GM10266 (cell line): ENCODE measurements around the gene CUL4A.

ENCODE experiments used
- DNase-seq: peaks from one replicate; pipeline ENCODE4 v3.0.0; 2012; ENCODE audit errors: extremely low spot score
- TF ChIP-seq, protein P1 (sequence below): IDR thresholded peaks from 2 replicates; pipeline ENCODE4 v1.5.1; 2012; ENCODE audit warnings: mild to moderate bottlenecking, low read depth; ENCODE audit not compliant: control insufficient read depth, insufficient read depth; ENCODE audit errors: missing control alignments

Gene CUL4A

DNA sequence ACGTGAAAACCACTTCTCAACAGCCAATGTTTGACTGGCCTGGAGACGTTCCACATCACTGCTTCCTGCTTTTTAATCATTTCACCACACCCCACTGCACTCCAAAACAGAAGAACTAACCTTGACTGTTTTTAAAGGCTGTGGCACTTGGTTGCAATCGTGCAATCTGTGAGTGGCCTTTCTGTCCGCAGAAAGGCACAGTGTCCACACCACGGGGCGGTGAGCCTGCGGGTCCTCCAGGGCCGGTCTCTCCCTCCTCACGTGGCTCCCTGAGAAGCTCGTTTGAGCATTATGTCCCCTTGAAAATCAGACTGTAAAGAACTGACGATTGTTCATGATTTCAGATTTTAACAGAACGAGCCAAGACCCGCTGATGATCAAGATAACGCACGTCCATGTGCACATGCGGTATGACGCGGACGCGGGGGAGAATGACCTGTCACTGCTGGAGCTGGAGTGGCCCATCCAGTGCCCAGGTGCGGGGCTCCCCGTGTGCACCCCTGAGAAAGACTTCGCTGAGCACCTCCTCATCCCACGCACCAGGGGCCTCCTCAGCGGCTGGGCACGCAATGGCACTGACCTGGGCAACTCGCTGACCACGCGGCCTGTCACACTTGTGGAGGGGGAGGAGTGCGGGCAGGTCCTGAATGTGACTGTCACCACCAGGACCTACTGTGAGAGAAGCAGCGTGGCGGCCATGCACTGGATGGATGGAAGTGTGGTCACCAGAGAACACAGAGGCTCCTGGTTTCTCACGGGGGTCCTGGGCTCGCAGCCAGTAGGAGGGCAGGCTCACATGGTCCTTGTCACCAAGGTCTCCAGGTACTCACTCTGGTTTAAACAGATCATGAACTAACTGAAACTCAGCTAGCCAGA, 37.9 kb upstream of the CUL4A start:
- no peak for DNase-seq
- TF ChIP-seq, protein P1, sequence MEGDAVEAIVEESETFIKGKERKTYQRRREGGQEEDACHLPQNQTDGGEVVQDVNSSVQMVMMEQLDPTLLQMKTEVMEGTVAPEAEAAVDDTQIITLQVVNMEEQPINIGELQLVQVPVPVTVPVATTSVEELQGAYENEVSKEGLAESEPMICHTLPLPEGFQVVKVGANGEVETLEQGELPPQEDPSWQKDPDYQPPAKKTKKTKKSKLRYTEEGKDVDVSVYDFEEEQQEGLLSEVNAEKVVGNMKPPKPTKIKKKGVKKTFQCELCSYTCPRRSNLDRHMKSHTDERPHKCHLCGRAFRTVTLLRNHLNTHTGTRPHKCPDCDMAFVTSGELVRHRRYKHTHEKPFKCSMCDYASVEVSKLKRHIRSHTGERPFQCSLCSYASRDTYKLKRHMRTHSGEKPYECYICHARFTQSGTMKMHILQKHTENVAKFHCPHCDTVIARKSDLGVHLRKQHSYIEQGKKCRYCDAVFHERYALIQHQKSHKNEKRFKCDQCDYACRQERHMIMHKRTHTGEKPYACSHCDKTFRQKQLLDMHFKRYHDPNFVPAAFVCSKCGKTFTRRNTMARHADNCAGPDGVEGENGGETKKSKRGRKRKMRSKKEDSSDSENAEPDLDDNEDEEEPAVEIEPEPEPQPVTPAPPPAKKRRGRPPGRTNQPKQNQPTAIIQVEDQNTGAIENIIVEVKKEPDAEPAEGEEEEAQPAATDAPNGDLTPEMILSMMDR: no peak

DNA sequence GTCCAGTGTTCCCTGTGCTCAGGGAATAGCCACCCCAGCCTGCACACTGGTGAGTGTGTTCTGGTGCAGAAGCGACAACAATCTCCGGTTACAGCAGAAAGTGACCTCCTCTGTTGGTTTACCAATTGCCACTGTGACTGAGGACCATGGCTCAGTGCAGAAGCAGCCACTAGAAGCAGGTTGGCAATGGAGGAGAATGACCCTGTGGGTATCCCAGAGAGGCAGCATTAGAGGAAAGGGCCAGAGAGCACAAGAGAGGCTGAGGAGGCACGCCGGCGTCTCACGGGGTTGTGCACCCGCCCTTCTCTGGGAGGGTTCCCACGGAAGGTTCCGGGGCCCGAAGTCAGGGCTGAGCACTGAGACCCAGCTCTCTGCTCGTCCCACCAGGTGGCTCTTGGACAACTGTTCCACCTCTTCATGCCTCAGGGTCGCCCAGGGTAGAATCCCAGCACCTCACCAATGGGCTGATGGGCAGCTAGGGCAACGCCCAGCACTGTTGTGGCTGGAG, 36.9 kb upstream of the CUL4A start:
- DNase-seq: no peak
- TF ChIP-seq, protein P1: no peak

DNA sequence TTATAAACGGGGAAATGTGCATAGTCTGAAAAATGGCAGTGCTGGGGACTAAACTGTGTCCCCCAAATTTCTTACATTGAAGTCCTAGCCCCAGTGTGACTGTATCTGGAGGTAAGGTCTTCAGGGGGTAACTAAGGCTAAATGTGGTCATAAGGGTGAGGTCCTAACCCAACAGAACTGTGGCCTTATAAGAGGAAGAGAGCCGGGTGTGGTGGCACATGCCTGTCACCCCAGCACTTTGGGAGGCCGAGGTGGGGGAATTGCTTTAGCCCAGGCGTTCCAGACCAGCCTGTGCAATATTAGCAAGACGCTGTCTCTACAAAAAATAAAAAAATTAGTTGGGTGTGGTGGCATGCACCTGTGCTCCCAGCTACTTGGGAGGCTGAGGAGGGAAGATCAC, 33.1 kb upstream of the CUL4A start:
- DNase-seq: no peak
- TF ChIP-seq, protein P1: no peak

DNA sequence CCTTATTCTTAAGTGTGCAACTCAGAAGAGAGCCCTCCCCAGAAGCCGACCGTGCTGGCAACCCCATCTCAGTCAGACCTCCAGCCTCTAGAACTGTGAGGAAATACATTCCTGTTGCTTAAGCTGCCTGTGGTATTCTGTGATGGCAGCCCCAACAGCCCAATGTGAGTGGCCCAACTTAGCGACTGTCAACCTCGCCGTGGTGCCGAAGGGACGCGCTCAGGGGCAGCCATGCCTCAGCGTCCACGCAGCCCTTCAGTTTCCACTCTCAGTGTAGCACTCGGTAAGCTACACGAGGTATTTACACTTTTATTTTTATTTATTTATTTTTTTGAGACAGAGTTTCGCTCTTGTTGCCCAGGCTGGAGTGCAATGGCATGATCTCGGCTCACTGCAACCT, 32.6 kb upstream of the CUL4A start:
- DNase-seq: no peak
- TF ChIP-seq, protein P1: no peak

DNA sequence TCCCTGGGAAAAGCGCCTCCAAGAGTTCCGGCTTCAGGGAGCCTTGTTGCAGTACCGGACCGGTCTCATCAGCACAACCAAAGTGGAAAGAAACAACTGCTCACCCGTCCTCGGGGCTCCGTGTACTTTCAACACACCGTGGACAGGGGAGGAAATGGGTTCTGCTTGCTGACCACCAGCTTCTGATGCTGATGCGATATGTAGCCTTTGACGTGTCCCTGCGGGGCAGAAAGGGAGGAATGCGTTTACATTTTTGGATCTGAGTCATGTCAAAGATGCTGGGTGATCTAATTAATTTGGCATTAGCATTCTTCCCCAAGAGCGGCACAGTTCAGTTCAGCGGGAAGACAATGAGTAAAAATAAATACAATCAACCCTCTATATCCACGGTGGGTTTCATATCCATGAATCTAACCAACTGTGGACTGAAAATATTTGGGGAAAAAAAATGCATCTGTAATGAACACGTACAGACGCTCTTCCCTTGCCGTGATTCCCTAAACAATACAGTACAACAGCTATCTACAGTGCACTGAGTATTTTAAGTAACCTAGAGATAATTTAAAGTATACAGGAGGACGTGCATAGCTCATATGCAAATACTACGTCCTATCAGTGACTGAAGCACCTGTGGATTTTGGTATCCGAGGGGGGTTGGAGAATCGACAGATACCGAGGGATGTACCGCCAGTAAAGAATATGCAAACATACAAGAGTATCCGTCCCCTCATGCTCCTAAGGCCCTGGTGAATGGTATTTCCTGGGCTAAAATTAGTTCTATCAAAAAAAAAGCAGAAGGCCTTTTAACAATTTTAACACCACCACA, 31.1 kb upstream of the CUL4A start:
- DNase-seq: no peak
- TF ChIP-seq, protein P1: no peak

DNA sequence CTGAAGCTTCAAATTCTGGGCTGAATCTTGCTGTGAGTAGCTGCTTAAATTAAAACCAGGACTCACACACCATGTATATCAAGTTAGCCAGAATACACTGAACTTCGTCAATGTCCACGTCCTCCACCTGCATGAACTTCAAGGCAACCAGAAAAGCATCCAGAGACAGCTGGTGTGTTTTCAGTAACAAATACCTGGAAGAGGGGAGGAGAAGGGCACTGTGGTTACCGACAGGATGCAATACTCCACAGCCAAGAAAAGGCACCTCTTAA, 30.6 kb upstream of the CUL4A start:
- no peak for DNase-seq
- TF ChIP-seq, protein P1: no peak
